Limb (tissue), 2 donors: Measurements from ENCODE around the gene ELAVL1.
"Not testable (repeated sequence)": the region's sequence is repeated elsewhere in the genome, so short reads cannot be mapped to it uniquely, and the experiment has no call there.

Source experiments
- DNase-seq, 2 donors: peaks; one replicate each; pipeline ENCODE4 v3.0.0-alpha.2; 2016; ENCODE audit errors: extremely low spot score in 2 of 2

The ELAVL1 gene

DNA sequence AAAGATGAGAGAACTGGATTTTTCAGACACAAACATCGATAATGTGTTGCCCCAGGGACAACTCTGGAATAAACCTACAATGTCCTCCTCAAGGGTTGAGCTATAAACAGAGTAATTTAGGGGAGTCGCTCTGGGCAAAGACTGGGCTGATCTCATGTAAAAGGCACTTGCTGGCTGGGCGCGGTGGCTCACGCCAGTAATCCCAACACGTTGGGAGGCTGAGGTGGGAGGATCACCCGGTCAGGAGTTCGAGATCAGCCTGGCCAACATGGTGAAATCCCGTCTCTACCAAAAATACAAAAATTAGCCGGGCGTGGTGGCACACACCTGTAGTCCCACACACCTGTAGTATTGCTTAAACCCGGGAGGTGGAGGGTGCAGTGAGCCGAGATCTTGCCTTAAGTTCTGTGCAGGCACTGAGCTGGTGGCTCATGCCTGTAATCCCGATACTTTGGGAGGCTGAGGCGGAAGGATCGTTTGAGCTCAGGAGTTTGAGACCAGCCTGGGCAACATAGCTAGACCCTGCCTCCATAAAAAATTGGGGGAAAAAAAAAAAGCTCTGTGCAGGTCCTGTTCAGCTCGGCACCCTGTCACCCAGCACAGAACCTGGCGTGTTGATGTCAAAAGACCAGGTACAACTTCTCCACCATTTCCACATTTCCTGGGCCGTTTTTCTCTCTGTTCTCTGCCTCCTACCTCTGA, 63.4 kb downstream of the ELAVL1 start:
- no peak for DNase-seq

DNA sequence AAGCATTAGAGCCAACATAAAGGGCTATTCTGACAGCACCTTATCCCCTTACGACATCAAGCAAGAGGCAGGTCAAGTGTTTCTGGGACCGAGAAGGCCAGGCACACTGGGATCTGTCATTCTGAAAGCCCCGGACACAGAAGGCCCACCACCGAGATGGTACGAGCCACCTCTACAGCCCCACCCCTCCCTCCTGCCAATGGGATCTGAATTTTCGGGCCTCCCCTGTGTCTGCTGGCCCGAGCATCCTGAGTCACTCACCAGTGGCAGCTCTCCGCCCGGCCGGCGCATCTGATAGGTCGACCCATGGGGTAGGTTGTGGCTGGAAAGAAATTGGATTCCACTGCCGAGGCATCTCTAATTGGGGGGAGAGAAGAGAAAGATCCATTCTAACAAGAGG, 64.6 kb downstream of the ELAVL1 start:
- no peak for DNase-seq

DNA sequence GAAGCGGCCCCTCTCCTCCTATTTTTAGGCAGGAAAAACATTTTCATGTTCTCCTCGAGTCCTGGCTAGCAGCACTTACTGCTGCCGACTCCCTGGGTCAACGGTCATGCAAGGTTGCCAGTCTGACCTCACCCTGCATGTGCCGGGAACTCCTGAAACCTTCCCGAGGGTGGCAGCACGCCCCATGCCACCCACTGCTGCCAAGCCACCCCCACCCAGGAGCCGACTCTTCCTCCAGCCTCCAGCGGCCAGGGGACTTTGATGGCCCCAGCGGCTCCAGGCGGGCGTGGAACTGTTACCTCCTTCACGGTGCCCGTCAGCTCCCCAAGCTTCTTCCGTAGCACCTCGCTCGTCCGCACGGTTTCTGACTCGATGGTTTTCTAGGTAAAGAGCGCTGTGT, 70.7 kb downstream of the ELAVL1 start:
- no peak for DNase-seq

DNA sequence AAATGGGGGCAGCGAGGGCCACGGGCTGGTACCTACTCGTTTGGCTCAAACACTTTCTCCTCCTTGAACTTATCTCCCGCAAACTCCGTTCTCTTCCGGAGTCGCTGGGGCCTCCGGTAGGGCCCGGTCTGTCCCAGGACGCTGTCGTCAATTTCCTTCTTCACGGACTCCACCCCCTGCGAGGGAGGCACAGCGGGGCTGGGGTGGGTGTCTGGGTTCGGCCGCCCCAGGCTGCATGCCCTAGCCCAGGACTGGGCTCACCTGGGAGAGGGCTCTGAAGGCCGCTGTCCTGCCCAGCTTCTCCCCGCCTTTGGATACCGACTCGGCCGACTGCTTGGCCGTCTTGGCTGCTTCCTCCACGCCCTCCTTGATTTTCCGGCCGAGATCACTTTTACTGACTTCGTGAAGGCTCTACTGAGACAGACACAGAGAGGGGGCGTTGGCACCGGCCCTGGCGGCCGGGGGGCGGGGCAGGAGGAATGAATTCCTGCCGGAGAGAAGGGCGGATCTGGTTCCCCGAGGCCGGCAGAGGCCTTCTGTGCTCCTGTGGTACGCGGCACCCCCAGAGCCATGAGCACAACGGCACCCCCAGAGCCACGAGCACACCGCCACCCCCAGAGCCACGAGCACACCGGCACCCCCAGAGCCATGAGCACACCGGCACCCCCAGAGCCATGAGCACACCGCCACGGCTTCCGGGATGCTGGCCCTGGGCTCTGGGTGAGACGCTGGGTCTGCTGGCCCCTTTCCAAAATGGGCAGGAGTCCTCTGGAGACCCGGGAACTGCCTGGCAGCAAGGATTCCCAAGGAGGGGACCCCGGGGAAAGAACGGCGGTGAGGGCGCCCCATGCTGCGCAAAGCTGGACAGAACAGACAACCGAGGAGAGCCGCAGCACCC, 71.4 kb downstream of the ELAVL1 start:
- no peak for DNase-seq

DNA sequence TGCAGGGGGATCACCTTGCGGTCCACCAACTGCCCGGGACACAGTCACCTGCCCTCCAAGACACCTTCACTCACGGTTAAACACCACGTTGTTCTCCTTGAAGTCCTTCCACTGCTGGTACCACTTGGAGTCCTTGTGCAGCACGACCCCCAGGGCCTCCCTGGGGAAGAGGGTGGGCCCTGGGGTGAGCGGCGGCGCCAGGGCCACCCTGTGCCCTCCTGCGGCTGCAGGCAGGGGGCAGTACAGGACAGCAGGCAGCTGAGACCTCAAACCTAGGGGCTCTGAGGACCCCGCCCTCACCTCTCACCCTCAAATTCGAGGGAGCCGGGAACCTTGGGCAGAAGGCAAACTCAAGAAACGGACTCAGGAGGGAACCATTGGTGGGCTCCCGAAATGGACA, 72.0 kb downstream of the ELAVL1 start:
- no peak for DNase-seq

DNA sequence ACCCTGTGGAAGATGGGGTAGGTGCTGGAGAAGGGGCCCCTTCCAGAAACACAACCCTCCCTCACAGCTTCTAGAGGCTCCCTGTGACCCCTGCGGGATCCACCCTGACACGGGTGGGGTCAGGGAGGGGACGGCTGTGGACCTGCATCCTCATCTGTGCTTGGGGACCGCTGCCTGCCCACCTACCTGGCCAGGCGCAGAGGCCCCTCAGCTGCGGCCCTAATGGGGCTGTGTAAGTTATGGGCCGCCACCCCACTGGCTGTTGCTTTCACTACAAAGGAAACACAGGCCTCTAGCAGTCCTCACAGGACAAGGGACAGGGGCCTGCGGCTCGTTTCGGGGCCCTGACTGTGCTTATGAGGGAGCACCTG, 72.5 kb downstream of the ELAVL1 start:
- no peak for DNase-seq

DNA sequence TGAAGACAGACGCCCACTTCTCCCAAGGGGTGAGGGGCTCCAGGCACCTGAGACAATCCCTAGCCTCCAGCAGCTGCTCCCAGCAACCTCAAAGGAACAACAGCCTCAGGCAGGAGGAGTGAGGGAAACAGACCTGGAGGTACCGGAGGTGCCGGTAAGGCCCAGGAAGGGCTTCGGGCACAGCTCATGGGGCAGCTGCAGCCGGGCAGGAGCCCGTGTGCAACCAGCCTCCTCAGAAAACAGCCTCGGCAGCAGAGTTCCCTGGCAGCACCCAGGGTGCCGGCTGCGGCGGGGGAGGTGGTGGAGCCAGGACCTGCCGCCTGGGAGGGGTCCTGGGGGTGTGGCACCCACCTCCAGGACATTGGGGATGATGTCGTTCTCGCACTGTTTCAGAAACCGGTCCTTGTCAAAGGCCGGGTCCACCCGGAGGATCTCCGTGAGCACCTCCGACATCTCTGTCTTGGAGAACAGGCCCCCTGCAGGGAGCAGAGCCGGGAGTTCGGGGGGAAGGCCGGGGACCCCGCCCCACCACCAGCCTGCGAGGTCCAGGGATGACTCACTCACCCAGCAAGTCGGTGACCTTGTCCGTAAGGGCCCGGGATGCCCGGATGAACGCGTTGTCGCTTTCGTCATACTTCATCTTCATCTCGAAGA, 73.0 kb downstream of the ELAVL1 start:
- DNase-seq = no peak

DNA sequence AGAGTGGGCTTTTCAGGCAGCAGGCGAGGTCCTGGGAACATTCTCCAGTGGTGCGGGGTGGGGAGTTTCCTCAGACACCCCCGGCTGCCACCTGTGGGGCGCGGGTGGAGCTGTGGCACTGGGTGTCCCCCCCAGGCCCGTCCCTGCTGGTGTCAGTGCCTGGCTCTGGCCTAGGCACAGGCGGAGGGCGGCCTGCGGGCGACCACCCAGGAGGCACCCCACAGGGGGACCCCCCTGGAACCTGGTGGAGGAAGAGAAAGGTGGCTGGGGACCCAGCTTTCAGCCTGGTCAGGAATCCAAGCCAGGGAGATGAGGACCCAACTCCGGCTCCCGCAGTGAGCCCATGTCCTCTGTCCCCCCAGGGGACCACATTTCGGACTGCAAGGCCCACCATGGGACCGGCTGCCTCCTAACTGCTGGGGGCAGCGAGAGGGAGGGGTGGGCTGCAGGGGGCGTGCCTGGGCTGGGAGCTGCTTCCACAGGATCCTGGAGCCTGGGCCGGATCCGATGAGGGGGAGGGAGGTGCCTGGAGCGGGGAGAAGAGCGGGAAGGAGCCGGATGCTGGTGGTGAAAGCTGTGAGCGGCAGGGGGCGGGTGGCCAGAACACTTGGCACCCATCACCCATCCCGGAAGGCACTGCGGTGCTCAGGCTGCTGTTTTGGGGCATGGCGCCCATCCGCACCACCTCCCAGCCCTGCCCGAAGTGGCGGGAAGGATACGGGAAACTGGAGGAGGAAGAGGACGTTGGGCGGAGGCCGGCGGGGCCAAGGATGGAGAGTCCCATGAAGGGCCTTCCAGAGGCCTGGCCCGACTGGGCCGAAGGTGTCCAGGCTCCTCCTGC, 74.0 kb downstream of the ELAVL1 start:
- DNase-seq = no peak

DNA sequence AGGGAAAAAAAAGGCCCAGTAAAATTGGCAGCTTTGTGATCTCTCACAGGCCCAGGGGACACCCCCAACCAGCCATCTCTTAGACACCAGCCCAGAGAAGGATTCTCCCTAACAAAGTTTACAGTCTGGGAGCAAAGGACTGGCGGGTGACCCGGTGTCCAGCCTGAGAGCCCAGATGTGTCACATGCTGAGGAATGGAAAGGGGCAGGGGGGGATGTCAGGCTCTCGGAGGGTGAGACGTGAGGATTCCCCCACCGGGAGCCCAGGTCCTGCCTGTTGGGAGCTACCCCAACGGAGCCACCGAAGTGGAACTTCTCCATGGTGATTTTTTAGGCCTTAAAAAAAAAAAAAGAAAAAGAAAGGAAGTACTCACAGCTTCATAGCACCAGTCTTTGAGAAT, 74.7 kb downstream of the ELAVL1 start:
- DNase-seq = no peak

DNA sequence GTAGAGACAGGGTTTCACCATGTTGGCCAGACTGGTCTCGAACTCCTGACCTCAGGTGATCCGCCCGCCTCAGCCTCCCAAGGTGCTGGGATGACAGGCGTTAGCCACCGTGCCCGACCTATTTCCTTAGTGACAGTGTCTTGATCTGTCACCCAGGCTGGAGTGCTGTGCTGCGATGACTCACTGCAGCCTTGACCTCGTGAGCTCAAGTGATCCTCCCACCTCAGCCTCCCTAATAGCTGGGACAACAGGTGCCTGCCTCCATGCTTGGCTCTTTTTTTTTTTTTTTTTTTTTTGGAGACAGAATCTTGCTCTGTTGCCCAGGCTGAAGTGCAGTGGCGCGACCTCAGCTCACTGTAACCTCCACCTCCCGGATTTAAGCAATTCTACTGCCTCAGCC, 75.4 kb downstream of the ELAVL1 start:
- DNase-seq = not testable (repeated sequence)

DNA sequence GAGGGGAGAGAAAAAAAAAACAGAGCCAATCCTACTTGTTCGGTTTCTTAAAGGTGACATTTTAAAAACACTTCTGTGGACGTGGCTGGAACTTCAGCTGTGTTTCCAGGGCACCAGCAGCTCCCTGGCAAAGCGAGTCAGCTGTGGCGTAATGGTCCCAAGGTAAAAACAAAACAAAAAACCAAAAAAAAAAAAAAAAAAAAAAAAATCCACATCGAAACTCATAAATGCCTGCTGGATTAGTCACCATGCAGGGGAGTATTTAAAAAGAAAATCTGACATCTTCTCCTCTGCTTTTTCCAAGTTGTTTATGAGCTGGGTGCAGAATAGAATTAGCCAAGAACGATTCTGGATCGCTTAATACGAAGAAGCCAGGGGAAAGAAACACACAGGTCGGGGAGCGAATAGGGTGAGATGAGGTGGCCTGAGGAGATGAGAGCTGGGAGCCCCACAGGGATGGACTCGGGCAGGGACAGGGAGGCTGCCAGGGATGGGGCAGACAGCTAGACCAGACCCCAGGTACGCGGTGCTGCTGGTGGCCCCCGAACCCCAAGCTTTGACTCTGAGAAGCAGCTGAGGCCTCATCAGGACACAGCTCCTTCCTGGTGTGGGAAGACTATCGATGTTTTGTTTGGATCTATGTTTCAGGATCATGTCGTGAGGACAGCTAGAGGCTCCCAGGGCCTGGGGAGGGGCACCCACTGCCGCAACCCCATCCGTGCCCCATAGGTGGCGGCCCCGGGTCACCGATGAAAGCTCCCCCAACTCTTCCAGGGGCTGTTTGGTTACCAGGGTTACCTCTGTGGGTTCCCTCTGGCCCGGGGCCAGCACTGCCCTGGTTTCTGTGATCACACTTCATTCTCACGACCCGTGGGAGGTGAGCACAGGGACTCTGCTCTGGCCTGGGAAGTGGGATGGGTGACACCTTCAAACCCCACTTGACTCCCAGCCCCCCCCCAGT, 76.4 kb downstream of the ELAVL1 start:
- DNase-seq = peak in 1 of 2 donors; percentile 57

DNA sequence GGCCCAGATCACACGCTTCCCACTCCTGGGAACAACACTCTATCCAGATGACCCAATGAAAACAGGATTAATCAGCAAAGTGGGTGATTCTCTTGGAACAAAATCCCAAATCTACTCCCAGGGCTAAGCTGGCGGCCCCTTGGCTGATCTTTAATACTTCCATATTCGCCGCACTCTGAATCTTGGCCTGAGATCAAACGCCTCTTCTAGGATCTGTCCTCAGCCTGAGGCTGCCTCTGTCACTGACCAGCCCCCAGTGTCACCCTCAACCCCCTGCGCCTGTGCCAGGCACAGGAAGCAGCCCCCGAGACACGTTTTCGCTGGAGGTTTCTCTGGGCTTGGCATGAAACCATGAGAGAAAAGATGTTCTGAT, 77.1 kb downstream of the ELAVL1 start:
- no peak for DNase-seq

DNA sequence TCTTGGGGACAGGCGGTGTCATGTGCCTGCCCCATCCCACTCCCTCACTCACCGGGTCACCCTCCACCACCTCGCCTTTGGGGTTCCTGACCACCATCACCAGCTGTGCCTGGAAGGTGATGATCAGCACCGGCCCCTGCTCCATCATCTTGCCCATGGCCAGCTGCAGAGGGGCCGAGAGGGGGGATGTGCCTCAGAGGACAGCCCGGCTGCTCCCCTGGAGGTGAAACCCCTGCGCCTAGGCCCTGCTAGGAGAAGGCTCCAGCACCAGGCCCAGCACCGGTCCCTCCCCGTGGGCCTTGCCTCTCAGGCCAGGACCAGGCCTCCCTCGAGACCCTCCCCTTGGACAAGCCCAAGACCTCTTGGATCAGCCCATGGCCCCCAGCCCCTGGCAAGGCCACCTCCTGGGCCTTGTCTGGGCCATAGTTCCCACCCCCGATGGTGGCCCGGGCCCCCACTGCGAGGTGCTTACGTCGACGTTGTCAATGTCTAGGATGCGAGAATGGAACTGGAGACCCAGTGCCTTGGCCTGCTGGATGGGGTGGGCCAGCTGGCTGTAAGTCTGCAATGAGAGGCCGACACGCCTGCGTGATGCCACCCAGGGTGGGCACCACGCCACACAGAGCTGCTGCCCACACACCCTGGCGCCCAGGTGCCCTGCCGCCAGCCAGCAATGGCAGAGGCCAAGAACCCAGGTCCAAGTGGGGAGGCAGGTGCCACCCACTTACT, 77.7 kb downstream of the ELAVL1 start:
- DNase-seq = peak in 1 of 2 donors; percentile 37

DNA sequence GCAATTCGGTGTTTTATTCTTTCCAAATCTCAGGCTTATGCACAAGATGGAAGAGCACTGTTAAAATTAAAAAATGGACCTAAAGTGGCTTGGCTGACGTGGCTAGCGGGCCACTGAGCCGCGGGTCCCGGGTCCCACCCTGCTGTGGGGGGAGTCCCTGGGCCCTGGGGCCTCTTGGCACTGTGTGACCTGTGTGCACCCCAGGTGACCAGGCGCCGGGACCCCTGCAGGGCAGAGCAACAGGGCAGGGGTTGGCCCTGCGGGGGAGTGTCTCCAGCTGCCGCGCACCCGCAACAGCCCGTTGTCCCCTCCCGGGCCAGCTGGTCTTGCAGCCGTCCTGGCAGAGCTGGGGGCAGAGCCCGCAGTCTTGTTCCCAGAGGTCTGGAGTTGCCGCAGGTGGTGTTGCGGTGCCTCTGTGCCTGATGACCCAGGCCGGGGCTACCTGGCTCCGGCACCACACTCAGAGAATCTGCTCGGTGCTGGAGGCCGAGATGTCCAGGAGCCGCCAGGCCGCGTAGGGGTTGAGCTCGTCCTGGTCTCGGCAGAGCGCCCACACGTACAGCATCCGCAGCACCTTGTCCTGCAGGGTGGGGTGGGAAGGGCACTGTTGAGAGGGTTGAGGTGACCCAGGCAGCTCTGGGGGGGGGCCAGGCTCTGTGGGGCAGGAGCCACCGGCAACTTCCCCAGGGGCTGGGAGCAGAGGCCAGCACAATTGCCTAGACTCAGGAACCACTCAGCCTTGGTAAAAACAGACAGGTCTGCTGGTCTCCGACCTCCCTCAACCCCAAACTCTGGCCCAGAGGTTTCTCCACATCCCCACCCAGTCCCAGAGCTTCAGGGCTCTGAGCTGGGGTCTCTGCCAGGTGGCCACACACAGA, 78.5 kb downstream of the ELAVL1 start:
- DNase-seq = peak in 1 of 2 donors; percentile 40

DNA sequence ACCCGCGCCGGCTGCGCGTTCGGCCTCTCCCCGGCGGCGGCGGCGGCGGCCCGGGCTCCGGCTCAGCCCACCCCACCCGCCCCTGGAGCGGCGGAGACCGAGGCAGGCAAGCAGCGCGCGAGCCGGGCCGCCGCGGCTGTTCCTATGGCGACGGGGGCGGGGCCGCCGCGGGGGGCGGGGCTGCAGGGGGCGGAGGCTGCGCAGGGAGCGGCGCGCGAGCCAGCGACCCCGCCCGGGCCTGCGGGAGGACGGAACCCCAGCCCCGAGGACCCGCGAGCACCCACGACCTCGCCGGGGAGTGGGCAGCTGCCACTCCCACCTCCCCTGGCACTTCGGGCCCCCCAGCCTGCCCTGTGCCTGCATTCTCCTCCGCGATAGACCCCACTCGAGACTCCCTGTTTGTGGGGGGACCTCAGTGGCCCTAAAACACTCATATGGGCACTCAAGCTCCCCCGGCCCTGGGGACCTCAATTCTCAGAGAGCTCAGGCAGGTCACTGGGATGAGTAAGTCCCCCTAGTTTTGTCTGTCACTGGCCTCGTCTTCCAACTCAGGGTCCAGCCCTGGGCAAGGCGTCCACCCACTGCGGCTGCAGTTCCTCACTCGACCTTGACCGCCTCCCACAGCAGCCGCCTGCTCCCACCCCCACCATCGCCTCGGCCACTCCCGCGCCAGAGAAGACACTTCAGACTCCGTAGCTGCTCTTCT, 79.3 kb downstream of the ELAVL1 start, which contains the start of gene CTXN1:
TSS of gene CTXN1 (minus strand) at position 115 of the 706 bp plus-strand sequence. CDS start 597 bp downstream, outside the sequence.
- peak in 1 of 2 donors; percentile 93 for DNase-seq

DNA sequence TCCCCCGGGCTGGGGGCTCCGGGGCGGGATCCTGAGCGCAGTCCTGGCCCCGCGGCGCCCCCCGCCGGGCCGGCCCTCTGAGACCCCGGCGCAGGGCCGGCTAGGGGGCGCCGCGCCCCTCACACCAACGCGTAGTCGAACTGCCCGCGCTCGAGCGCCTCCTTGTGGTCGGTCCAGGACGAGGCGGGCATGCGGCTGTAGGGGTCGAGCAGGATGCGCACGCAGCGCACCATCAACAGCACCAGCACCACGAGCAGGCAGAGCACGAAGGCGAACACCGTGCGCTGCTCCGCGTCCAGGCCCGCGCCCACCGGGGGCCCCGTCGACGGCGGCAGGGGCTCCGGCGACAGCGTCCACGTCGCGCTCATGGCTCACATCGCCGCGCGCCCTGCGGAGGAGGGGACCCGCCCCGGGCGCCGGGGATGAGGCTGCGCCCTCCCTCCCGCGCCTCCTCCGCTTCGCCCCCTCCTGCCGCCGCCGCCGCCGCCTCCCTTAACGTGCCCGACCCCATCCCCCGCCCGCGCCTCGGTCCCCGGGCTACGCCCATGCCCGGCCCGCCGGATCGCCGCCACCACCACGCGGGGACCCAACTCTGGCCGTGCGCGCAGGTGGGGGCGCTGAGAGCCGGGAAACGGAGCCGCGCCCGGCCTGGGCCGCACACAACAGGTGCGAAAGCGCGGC, 80.1 kb downstream of the ELAVL1 start:
- DNase-seq = peak; percentile 68 to 93

DNA sequence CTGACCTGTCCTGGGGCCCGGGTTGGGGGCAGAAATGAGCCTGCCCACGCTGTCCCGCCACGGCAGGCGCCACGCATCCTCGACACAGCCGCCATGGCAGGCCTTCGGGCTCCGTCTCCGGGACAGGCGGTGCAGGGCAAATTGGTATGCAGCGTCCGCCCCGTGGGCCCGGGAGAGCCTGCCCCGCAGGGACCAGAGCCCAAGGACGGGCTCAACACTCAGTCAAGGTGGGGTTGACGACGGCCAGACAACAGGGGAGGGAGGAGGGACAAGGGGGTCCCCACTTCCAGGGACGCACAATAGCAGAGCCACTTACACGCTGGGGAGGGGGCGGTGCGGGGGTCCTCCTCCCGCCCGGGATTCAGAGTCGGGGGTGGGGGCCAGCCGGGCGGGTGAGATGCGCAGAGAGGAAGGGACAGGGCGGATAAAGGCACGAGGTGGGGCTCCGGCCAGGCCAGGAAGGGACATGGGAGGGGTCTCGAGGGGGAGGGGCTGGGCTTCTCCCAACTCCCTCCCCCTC, 80.7 kb downstream of the ELAVL1 start:
- DNase-seq = peak in 1 of 2 donors; percentile 46
